Measurements from ENCODE around the gene TYW5.
"Not testable (repeated sequence)": the region's sequence is repeated elsewhere in the genome, so short reads cannot be mapped to it uniquely, and the experiment has no call there.

The TYW5 gene

GRCh38 chr2:199929262-199929661 lies 26.0 kb downstream of the TYW5 start:
- DNase-seq (ENCODE audit: low read depth, low spot score) = no peak
- no peak overlapping the region for H3K4me3 ChIP-seq (ENCODE audit: low read length)

- no peak overlapping the region for H3K4me3 ChIP-seq (ENCODE audit: low read length)
- DNase-seq (ENCODE audit: low read depth, low spot score) = no peak
Observed at GRCh38 chr2:199928626-199929025, 26.7 kb downstream of the TYW5 start.

GRCh38 chr2:199928226-199928625 lies 27.1 kb downstream of the TYW5 start:
- H3K4me3 ChIP-seq (ENCODE audit: low read length) = no peak overlapping the region
- no peak for DNase-seq (ENCODE audit: low read depth, low spot score)

GRCh38 chr2:199926806-199927205 lies 28.5 kb downstream of the TYW5 start:
- DNase-seq (ENCODE audit: low read depth, low spot score) = no peak
- H3K4me3 ChIP-seq (ENCODE audit: low read length) = no peak overlapping the region

GRCh38 chr2:199923924-199924323 lies 31.4 kb downstream of the TYW5 start:
- DNase-seq (ENCODE audit: low read depth, low spot score) = no peak
- H3K4me3 ChIP-seq (ENCODE audit: low read length) = no peak overlapping the region

- H3K4me3 ChIP-seq (ENCODE audit: low read length) = no peak overlapping the region
- no peak for DNase-seq (ENCODE audit: low read depth, low spot score)
Observed at GRCh38 chr2:199922856-199923255, 32.4 kb downstream of the TYW5 start.

GRCh38 chr2:199916980-199917379 lies 38.3 kb downstream of the TYW5 start:
- DNase-seq (ENCODE audit: low read depth, low spot score) = no peak
- no peak overlapping the region for H3K4me3 ChIP-seq (ENCODE audit: low read length)

- no peak for DNase-seq (ENCODE audit: low read depth, low spot score)
- no peak overlapping the region for H3K4me3 ChIP-seq (ENCODE audit: low read length)
Observed at GRCh38 chr2:199914372-199914958, 40.8 kb downstream of the TYW5 start.

- H3K4me3 ChIP-seq (ENCODE audit: low read length) = peak overlapping the region; percentile 92
- DNase-seq (ENCODE audit: low read depth, low spot score) = not testable (repeated sequence)
Observed at GRCh38 chr2:199912553-199913114, 42.7 kb downstream of the TYW5 start.

- H3K4me3 ChIP-seq (ENCODE audit: low read length) = peak overlapping the region; percentile 92
- no peak for DNase-seq (ENCODE audit: low read depth, low spot score)
Observed at GRCh38 chr2:199911877-199912161, 43.5 kb downstream of the TYW5 start.

GRCh38 chr2:199911052-199911876 lies 44.0 kb downstream of the TYW5 start, which contains the start of gene C2orf69:
TSS of gene C2orf69 (plus strand) at chr2:199911293. CDS start at chr2:199911439, 146 bp downstream.
- DNase-seq (ENCODE audit: low read depth, low spot score) = peak; percentile 97
- H3K4me3 ChIP-seq (ENCODE audit: low read length) = peak within 1 kb of the TSS; percentile 92

- peak; percentile 7 for DNase-seq (ENCODE audit: low read depth, low spot score)
- H3K4me3 ChIP-seq (ENCODE audit: low read length) = peak overlapping the region; percentile 92
Observed at GRCh38 chr2:199910338-199911051, 44.8 kb downstream of the TYW5 start.

GRCh38 chr2:199907008-199907714 lies 48.1 kb downstream of the TYW5 start:
- DNase-seq (ENCODE audit: low read depth, low spot score) = no peak
- no peak overlapping the region for H3K4me3 ChIP-seq (ENCODE audit: low read length)

- no peak for DNase-seq (ENCODE audit: low read depth, low spot score)
Observed at GRCh38 chr2:199903111-199903510, 52.2 kb downstream of the TYW5 start.

GRCh38 chr2:199902486-199903110 lies 52.7 kb downstream of the TYW5 start:
- no peak for DNase-seq (ENCODE audit: low read depth, low spot score)
- H3K4me3 ChIP-seq (ENCODE audit: low read length) = no peak overlapping the region

More at GRCh38 chr2:199903111-199903510, 52.2 kb downstream of the TYW5 start:
- no peak overlapping the region for H3K4me3 ChIP-seq (ENCODE audit: low read length)

- H3K4me3 ChIP-seq (ENCODE audit: low read length) = no peak overlapping the region
- DNase-seq (ENCODE audit: low read depth, low spot score) = no peak
Observed at GRCh38 chr2:199901942-199902341, 53.3 kb downstream of the TYW5 start.

GRCh38 chr2:199896617-199897016 lies 58.7 kb downstream of the TYW5 start:
- H3K4me3 ChIP-seq (ENCODE audit: low read length) = no peak overlapping the region
- no peak for DNase-seq (ENCODE audit: low read depth, low spot score)

GRCh38 chr2:199895406-199895805 lies 59.9 kb downstream of the TYW5 start:
- DNase-seq (ENCODE audit: low read depth, low spot score) = no peak

More at GRCh38 chr2:199895406-199895805, 59.9 kb downstream of the TYW5 start:
- H3K4me3 ChIP-seq (ENCODE audit: low read length) = no peak overlapping the region

Data from Jurkat, Clone E6-1 (cell line).